ENCODE data around the gene GOLGA6B.
"Not testable (repeated sequence)": the region's sequence is repeated elsewhere in the genome, so short reads cannot be mapped to it uniquely, and the experiment has no call there.

The GOLGA6B gene

GRCh38 chr15:72665706-72666105 is 11.2 kb downstream of the GOLGA6B start:
- not testable (repeated sequence) for H3K9me3 ChIP-seq (ENCODE audit: control insufficient read depth, insufficient read depth, low read length); H3K4me1 ChIP-seq (ENCODE audit: control insufficient read depth, low read length); H3F3A ChIP-seq (ENCODE audit: control insufficient read depth, insufficient read depth); H3K79me2 ChIP-seq (ENCODE audit: control insufficient read depth, low read length); H3K9me2 ChIP-seq (replicated peaks; ENCODE audit: control insufficient read depth, low read length); H3K27me3 ChIP-seq (ENCODE audit: control insufficient read depth, low read length); H3K4me3 ChIP-seq (ENCODE audit: low read length); H4K20me1 ChIP-seq (ENCODE audit: control insufficient read depth, insufficient read depth, low read depth, low read length); H3K4me2 ChIP-seq (ENCODE audit: low read length); H3K27ac ChIP-seq (ENCODE audit: low read depth, low read length); H3K36me3 ChIP-seq (ENCODE audit: control insufficient read depth, low read length)

DNA sequence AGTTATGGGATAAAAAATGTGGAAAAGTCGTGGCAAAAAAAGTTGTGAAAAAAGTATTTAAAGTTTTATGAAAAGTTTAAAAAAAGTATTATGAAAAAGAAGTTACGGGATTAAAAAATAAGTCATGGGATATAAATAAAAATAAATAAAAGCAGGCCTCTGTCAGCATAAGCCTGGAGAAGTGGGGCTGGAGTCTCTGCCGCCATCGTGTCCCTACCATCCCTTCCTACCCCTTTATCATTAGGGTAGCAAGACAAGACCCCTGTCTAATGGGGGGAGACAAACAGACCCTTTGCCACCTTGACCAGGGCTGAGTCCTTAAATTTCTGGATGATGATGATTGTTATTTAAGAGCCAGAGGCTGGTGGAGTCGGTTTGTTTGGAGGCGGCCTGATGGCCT is 15.3 kb downstream of the GOLGA6B start:
- H3K4me1 ChIP-seq (ENCODE audit: control insufficient read depth, low read length); H3K9me2 ChIP-seq (replicated peaks; ENCODE audit: control insufficient read depth, low read length); H3K4me2 ChIP-seq (ENCODE audit: low read length); H3F3A ChIP-seq (ENCODE audit: control insufficient read depth, insufficient read depth); H3K27ac ChIP-seq (ENCODE audit: low read depth, low read length); H3K9me3 ChIP-seq (ENCODE audit: control insufficient read depth, insufficient read depth, low read length); H4K20me1 ChIP-seq (ENCODE audit: control insufficient read depth, insufficient read depth, low read depth, low read length); H3K79me2 ChIP-seq (ENCODE audit: control insufficient read depth, low read length); H3K36me3 ChIP-seq (ENCODE audit: control insufficient read depth, low read length); H3K4me3 ChIP-seq (ENCODE audit: low read length): not testable (repeated sequence)
- H3K27me3 ChIP-seq (ENCODE audit: control insufficient read depth, low read length), result peaks cover 22% of the 10 kb centered on the region

DNA sequence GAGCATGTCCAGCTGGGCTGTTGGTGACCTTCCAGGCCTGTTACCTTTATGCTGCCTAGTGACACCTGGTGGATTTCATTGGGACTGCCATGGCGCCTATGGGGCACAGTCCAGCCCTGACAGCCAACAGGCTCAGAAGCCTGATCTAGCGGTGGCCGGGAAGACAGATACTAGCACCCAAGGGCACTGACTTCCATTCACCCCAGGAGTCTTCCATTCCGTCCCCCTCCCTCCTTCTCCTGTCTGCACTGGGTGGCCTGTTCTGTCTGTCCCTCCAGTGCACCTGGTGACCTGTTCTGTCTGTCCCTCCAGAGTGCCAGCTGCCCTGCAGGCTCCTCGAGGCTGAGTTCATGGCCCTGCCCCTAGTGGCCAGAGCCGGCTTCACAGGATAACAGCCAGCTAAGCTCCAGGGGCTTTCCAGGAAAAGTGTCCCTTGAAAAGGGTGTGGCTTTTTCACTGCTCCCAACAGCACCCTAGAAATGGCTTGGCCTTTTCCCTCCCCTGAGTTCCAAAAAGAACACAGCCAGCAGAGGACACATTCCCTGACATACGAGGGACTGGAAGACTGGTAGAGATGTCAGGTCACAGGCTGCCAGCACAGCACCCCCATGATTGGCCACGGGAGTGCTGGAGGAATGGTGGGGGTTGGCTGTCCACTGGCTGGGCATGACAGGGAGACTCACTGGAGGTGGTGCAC is 16.3 kb downstream of the GOLGA6B start:
- TF ChIP-seq, protein P1, sequence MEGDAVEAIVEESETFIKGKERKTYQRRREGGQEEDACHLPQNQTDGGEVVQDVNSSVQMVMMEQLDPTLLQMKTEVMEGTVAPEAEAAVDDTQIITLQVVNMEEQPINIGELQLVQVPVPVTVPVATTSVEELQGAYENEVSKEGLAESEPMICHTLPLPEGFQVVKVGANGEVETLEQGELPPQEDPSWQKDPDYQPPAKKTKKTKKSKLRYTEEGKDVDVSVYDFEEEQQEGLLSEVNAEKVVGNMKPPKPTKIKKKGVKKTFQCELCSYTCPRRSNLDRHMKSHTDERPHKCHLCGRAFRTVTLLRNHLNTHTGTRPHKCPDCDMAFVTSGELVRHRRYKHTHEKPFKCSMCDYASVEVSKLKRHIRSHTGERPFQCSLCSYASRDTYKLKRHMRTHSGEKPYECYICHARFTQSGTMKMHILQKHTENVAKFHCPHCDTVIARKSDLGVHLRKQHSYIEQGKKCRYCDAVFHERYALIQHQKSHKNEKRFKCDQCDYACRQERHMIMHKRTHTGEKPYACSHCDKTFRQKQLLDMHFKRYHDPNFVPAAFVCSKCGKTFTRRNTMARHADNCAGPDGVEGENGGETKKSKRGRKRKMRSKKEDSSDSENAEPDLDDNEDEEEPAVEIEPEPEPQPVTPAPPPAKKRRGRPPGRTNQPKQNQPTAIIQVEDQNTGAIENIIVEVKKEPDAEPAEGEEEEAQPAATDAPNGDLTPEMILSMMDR (IDR thresholded peaks at IDR 0.05; ENCODE audit: low read depth, low read length, poor library complexity, severe bottlenecking), result peak; percentile 82
- H3K36me3 ChIP-seq (ENCODE audit: control insufficient read depth, low read length); H3K27ac ChIP-seq (ENCODE audit: low read depth, low read length); H3K9me3 ChIP-seq (ENCODE audit: control insufficient read depth, insufficient read depth, low read length); H3K4me1 ChIP-seq (ENCODE audit: control insufficient read depth, low read length); H4K20me1 ChIP-seq (ENCODE audit: control insufficient read depth, insufficient read depth, low read depth, low read length); H3F3A ChIP-seq (ENCODE audit: control insufficient read depth, insufficient read depth); H3K79me2 ChIP-seq (ENCODE audit: control insufficient read depth, low read length); H3K9me2 ChIP-seq (replicated peaks; ENCODE audit: control insufficient read depth, low read length): not testable (repeated sequence)
- peak overlapping the region; percentile 65 for H3K4me2 ChIP-seq (ENCODE audit: low read length)
- peak overlapping the region; percentile 52 for H3K4me3 ChIP-seq (ENCODE audit: low read length)
- peaks cover 22% of the 10 kb centered on the region for H3K27me3 ChIP-seq (ENCODE audit: control insufficient read depth, low read length)

DNA sequence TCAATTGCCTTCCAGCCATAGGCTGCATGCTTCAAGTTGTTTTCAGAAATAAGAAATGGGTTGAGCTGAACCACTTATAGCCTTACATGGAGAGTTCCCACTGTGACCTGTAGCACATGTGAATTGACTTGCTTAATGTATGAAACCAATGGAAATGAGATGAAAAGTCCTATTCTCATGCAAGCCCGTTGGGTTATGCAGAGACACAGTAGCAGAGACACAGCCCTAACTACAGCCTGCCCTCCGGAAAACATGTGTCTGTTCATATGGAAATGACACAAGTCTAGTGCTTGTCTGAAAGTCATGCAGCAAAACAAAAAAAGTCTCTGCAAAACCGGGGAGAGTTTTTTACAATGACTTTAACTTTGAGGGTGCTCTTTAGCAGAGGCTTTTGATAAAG is 17.0 kb downstream of the GOLGA6B start:
- Histone ChIP-seq H3K36me3 (ENCODE audit: control insufficient read depth, low read length) (no peaks in the 10 kb centered on the region), H3K27ac (ENCODE audit: low read depth, low read length) (no peak overlapping the region), H3K9me2 (replicated peaks; ENCODE audit: control insufficient read depth, low read length) (no peaks in the 10 kb centered on the region), H4K20me1 (ENCODE audit: control insufficient read depth, insufficient read depth, low read depth, low read length) (no peaks in the 10 kb centered on the region), H3K4me2 (ENCODE audit: low read length) (no peak overlapping the region), H3F3A (ENCODE audit: control insufficient read depth, insufficient read depth) (no peaks in the 10 kb centered on the region), H3K79me2 (ENCODE audit: control insufficient read depth, low read length) (no peaks in the 10 kb centered on the region), H3K9me3 (ENCODE audit: control insufficient read depth, insufficient read depth, low read length) (no peaks in the 10 kb centered on the region), H3K27me3 (ENCODE audit: control insufficient read depth, low read length) (peaks cover 22% of the 10 kb centered on the region), H3K4me3 (ENCODE audit: low read length) (no peak overlapping the region), H3K4me1 (ENCODE audit: control insufficient read depth, low read length) (peaks cover 4% of the 10 kb centered on the region)
- no peak for TF ChIP-seq EZH2phosphoT487 (IDR thresholded peaks at IDR 0.05; ENCODE audit: borderline replicate concordance, low read length)
- TF ChIP-seq, protein P1 (IDR thresholded peaks at IDR 0.05; ENCODE audit: low read depth, low read length, poor library complexity, severe bottlenecking), result no peak
